NCI-H446 treated with DMSO at 0.1 percent for 48 hours (cell line): Measurements from ENCODE around the gene ZNF407.
"Not testable (repeated sequence)": the region's sequence is repeated elsewhere in the genome, so short reads cannot be mapped to it uniquely, and the experiment has no call there.

Experiments
- DNase-seq: peaks from one replicate; lab custom pipeline; 2025; lab: John Stamatoyannopoulos, UW

ZNF407 gene

GRCh38 chr18:74967979-74968378, 370.3 kb downstream of the ZNF407 start:
- no peak for DNase-seq

GRCh38 chr18:74971358-74971757, 373.7 kb downstream of the ZNF407 start:
- not testable (repeated sequence) for DNase-seq

GRCh38 chr18:74971776-74972175, 374.1 kb downstream of the ZNF407 start:
- DNase-seq, result not testable (repeated sequence)

- DNase-seq, result no peak
Observed at GRCh38 chr18:74972354-74972753, 374.7 kb downstream of the ZNF407 start.

GRCh38 chr18:74975001-74975400, 377.3 kb downstream of the ZNF407 start:
- no peak for DNase-seq

GRCh38 chr18:74976331-74976909, 378.8 kb downstream of the ZNF407 start:
- no peak for DNase-seq

- DNase-seq, result no peak
Observed at GRCh38 chr18:74977041-74977440, 379.4 kb downstream of the ZNF407 start.

GRCh38 chr18:74980669-74981068, 383.0 kb downstream of the ZNF407 start:
- DNase-seq, result no peak

GRCh38 chr18:74981476-74981875, 383.8 kb downstream of the ZNF407 start:
- DNase-seq, result no peak

- DNase-seq, result no peak
Observed at GRCh38 chr18:74982946-74983635, 385.4 kb downstream of the ZNF407 start.

GRCh38 chr18:74989134-74989533, 391.5 kb downstream of the ZNF407 start:
- no peak for DNase-seq

- DNase-seq, result peak; percentile 31
Observed at GRCh38 chr18:74990563-74991081, 393.0 kb downstream of the ZNF407 start.

GRCh38 chr18:74994502-74995418, 397.1 kb downstream of the ZNF407 start:
- no peak for DNase-seq

- DNase-seq, result no peak
Observed at GRCh38 chr18:74995419-74995736, 397.7 kb downstream of the ZNF407 start.

GRCh38 chr18:74996055-74996454, 398.4 kb downstream of the ZNF407 start:
- no peak for DNase-seq

GRCh38 chr18:74996996-74997395, 399.3 kb downstream of the ZNF407 start:
- DNase-seq, result no peak

- DNase-seq, result no peak
Observed at GRCh38 chr18:75000920-75001319, 403.2 kb downstream of the ZNF407 start.

- no peak for DNase-seq
Observed at GRCh38 chr18:75003039-75003438, 405.4 kb downstream of the ZNF407 start.

- no peak for DNase-seq
Observed at GRCh38 chr18:75003764-75004690, 406.4 kb downstream of the ZNF407 start.

- no peak for DNase-seq
Observed at GRCh38 chr18:75005626-75006025, 408.0 kb downstream of the ZNF407 start.

GRCh38 chr18:75008186-75008585, 410.5 kb downstream of the ZNF407 start:
- DNase-seq, result no peak

- no peak for DNase-seq
Observed at GRCh38 chr18:75009296-75009695, 411.6 kb downstream of the ZNF407 start.
